RCC 7860 (cell line): Measurements from ENCODE around the gene PLAAT2.

Experiments used
- DNase-seq: peaks from one replicate; pipeline ENCODE4 v3.0.0-alpha.2; 2015; ENCODE audit warnings: low spot score
- FAIRE-seq: peaks from 2 replicates; lab custom pipeline; 2012; peaks lifted over from hg19 to GRCh38; lab: Jason Lieb, UNC

The PLAAT2 gene

GRCh38 chr11:63527667-63528066 is 35.5 kb downstream of the PLAAT2 start:
- no peak for DNase-seq
- FAIRE-seq, result no peak

DNA sequence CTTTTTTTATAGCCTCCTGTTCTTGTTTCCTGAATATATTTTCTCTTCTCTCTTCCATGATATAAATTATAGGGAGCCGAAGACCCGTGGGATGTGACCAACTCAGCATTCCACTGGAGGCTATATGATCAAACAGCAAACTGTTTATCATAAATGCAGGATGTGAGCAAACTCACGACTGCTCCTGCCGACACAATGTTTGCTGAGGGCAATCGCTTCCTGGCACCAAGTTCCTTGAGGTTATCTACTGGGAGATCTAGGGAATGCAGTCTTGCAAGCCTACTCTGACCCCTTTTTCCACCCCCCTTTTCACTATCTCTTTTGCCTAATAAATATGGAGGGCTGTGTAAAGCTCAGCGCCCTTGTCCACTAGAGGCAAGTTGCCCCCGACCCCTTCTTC is 40.0 kb downstream of the PLAAT2 start:
- DNase-seq (no peak), FAIRE-seq (no peak)

GRCh38 chr11:63521896-63522295 is 41.3 kb downstream of the PLAAT2 start:
- FAIRE-seq (no peak), DNase-seq (no peak)

- DNase-seq (no peak), FAIRE-seq (no peak)
Observed at GRCh38 chr11:63520606-63521170, 42.5 kb downstream of the PLAAT2 start.

DNA sequence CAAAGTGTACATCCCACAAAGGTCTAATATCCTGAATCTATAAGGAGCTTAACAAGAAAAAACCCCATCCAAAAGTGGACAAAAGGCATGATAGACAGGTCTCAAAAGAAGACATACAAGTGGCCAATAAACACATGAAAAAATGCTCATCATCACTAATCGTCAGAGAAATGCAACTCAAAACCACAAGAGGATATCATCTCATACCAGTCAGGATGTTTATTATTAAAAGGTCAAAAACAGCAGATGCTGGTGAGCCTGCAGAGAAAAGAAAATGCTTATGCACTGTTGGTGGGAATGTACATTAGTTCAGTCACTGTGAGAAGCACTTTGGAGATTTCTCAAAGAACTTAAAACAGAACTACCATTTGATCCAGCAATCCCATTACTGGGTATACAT is 44.6 kb downstream of the PLAAT2 start:
- DNase-seq (no peak), FAIRE-seq (no peak)

DNA sequence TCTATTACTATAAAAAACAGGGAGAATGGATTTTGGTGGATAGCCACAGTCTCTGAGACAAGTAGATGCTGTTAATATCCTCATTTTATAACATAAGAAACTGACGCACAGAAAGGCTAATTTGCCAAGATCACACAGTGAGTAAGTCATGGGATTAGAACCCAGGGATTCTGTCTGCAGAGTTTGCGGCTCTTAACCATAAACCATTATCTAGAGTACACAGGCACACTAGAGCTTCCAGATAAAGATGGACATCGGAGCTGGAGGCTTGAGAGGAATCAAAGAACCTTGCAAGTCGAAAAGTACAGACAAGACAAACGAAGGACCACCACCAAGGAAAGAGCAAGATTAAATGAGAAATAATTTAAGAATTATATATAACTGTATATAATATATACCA is 46.0 kb downstream of the PLAAT2 start:
- DNase-seq (no peak), FAIRE-seq (no peak)

- DNase-seq (no peak), FAIRE-seq (no peak)
Observed at GRCh38 chr11:63516109-63516508, 47.1 kb downstream of the PLAAT2 start.

GRCh38 chr11:63512816-63513215 is 50.4 kb downstream of the PLAAT2 start:
- DNase-seq (no peak), FAIRE-seq (no peak)

DNA sequence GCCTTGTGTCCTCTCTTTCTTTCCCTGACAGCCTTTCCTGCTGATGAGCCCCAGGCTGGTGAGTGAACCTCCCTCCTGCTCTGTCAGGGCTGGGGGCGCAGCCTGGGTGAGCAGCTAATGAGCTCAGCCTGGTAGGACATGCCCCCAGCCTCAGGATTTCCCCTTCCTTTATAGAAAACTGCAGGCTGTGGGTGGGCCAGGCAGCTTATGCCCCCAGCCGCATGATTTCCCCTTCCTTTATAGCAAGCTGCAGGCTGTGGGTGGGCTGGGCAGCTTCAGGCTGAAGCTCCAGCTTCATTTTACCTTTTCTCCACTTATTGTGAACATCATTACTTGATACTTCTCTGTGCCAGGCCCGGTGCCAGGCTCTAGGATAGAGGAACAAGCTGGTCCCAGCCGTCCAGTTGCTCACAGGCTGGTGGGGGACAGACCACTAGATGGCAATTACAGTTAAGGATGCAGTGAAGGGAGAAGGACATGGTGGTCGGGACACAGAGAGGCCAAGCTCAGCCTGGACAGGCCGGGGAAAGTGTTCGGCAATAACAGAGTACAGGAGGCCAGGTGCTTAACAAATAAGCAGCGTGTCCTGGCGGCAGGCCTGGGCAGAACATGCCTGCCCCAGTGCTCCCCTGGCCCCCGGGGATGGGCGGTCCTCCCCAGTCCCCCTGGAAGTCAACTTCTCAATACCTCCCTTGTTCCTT is 52.0 kb downstream of the PLAAT2 start:
- no peak for FAIRE-seq
- no peak for DNase-seq

DNA sequence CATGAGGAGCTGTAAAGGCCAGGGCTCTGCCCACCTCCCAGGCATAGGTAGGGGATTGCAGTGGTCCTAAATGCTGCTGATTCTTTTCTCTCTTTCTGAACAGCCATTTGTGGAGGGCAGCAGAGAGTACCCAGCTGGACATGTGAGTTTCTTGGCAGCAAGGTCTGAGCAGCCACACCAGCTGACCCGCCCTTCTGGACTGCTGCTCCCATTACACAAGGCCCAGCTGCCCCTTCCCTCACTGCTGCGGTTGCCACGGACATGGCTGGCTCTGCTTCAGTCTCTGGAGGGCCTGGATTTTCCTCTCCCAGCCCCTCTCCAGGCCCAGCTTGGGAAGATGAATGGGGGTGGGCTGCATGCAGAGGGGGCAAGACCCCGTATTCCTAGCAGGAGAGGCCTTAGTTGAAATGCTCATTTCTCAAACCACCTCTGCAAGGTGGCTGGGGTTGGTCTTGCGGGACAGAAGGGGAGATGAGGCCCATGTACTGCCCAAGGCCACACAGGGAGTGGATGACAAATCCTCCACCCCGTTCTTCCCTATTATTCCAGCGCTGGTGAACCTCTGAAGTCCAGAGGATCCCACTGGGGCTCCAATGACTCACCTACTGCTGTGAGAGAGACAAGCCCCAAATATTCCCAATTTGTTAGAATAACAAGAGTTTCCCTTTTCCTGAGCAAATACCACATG is 52.7 kb downstream of the PLAAT2 start:
- FAIRE-seq (no peak), DNase-seq (no peak)

GRCh38 chr11:63508745-63509144 is 54.4 kb downstream of the PLAAT2 start:
- DNase-seq, result no peak
- no peak for FAIRE-seq

DNA sequence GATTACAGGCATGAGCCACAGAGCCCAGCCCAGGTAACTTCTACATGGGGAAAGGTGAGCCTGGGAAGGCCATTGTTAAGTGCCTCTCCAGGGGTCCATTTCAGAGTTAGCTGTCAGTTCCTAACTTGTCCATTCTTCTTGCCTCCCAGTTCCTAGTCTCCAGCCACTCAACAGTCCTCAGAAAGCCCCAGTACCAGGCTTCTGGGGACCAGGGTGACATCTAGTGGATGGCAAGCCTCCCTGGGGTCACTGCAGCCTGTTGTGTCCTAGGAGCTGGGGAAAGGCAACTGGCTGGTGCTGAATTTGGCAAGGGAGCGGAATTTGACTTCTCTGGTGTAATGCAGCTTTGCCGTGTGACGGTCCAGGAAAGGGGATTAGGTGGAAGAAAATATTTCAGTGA is 55.2 kb downstream of the PLAAT2 start:
- FAIRE-seq (no peak), DNase-seq (no peak)

- DNase-seq (no peak), FAIRE-seq (no peak)
Observed at GRCh38 chr11:63507511-63507910, 55.7 kb downstream of the PLAAT2 start.

DNA sequence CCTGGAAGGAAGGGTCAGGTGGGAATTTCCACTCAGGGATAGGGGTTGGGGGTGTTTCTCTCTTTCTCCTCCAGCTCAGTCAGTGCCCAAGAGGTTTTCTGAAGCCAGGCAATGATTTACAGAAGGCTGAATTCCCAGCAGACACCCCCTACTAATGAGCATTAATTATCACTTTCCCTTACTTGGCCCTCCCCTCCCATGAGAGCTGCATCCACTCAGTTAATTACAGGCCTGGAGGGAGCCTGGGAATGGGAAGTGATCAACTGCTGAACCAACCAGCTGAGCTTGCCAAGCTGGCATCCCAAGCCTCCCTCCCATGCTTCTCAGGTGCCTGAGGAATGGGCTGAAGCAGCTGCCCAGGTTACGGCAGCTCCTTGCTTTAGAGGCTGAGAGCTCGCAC is 56.3 kb downstream of the PLAAT2 start:
- FAIRE-seq, result no peak
- no peak for DNase-seq

DNA sequence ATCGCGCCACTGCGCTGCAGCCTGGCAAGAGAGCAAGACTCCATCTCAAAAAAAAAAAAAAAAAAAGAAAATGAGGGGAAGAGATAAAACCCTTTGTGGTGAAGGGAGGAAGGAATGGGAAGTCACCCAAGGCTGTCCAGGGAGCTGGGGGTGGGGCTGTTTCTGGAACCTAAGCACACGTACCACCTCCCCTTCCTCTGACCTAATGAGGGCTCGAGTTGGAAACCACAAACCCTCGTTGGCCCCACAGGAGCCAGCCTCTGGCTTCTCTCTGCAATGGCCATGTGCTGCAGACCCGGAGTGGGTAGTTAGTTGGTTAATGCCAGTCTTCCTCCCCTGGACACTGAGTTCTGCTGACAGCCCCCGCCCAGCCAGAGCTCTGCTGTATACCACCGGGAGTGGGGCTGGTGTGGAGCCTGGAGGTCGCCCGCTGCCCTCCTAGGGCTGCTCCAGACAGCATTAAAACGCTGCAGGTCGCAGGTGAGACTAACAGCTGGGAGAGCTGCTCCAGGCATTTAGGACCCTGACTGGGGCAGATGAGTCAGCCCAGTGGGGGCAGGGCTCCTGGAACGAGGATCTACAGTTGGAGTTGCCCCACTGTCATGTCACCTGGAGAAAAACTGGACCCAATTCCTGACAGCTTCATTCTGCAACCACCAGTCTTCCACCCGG is 57.2 kb downstream of the PLAAT2 start, which contains the start of gene LGALS12:
LGALS12 (plus strand) TSS at position 228 of the 672 bp plus-strand sequence; CDS start at position 603, 375 bp downstream.
- DNase-seq (no peak), FAIRE-seq (no peak)

GRCh38 chr11:63504933-63505586 is 58.1 kb downstream of the PLAAT2 start:
- FAIRE-seq, result no peak
- no peak for DNase-seq

DNA sequence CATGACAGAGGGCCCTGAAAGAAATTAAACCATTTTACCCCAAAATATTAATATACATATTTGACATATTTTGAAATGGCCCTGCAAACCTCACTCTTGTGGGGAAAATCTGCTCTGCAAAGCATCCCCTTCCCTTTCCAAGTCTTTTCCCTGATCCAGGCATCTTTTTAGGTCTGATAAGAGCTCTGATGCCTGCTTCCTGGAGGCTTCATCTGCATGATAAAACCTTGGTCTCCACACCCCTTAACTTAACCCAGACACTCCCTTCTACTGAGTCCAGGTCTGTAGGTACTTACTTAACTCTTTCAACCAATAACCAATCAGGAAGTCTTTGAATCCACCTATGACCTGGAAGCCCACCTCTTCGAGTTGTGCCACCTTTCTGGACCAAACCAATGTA is 59.1 kb downstream of the PLAAT2 start:
- DNase-seq (no peak), FAIRE-seq (no peak)

DNA sequence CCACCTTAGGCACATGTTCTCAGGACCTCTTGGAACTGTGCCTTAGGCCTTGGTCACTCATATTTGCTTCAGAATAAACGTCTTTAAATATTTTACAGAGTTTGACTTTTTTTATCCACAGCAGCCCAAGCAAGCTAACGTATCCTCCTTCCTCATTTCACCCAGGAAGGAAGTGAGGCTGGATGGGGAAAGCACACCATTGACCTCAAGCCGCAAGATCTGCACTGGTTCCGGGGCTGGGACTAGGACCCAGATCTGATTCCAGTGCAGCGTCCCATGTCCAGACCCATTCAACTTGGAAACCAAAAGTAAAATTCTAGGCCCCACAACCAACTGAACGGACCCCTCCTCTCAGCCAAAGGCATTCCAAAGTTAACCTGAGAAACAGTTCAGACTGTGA is 59.7 kb downstream of the PLAAT2 start:
- FAIRE-seq (no peak), DNase-seq (no peak)
